Measurements from ENCODE around the gene AUH.

Gene AUH

GRCh38 chr9:91170951-91171350 lies 190.8 kb downstream of the AUH start:
- H3K4me3 ChIP-seq (ENCODE audit: low read depth in 1 of 5, low read length in 5 of 5), result no peak overlapping the region
- H3K4me1 ChIP-seq (ENCODE audit: control insufficient read depth in 5 of 5, insufficient read depth in 5 of 5, low read length in 5 of 5), result no peaks in the 10 kb centered on the region
- H3K27me3 ChIP-seq (ENCODE audit: control insufficient read depth in 5 of 5, insufficient read depth in 4 of 5, low read length in 5 of 5), result no peaks in the 10 kb centered on the region
- peaks cover 0 to 12% (median 8%) of the 10 kb centered on the region in 5 donors for H3K9me3 ChIP-seq (ENCODE audit: control insufficient read depth in 5 of 5, low read length in 5 of 5)
- no peak overlapping the region for H3K9ac ChIP-seq (ENCODE audit: low read length in 5 of 5)
- no peaks in the 10 kb centered on the region for H3K36me3 ChIP-seq (ENCODE audit: control insufficient read depth in 5 of 5, insufficient read depth in 5 of 5, low read length in 5 of 5)
- no peak overlapping the region for H3K27ac ChIP-seq (ENCODE audit: low read depth, low read length)

- Histone ChIP-seq H3K36me3 (ENCODE audit: control insufficient read depth in 5 of 5, insufficient read depth in 5 of 5, low read length in 5 of 5) (no peaks in the 10 kb centered on the region), H3K27me3 (ENCODE audit: control insufficient read depth in 5 of 5, insufficient read depth in 4 of 5, low read length in 5 of 5) (no peaks in the 10 kb centered on the region), H3K9me3 (ENCODE audit: control insufficient read depth in 5 of 5, low read length in 5 of 5) (peaks cover 0 to 12% (median 8%) of the 10 kb centered on the region in 5 donors), H3K9ac (ENCODE audit: low read length in 5 of 5) (no peak overlapping the region), H3K4me3 (ENCODE audit: low read depth in 1 of 5, low read length in 5 of 5) (no peak overlapping the region), H3K4me1 (ENCODE audit: control insufficient read depth in 5 of 5, insufficient read depth in 5 of 5, low read length in 5 of 5) (peaks cover 0 to 29% (median 4%) of the 10 kb centered on the region in 5 donors), H3K27ac (ENCODE audit: low read depth, low read length) (no peak overlapping the region)
These were observed 194.8 kb downstream of the AUH start for GRCh38 chr9:91166796-91167366.

GRCh38 chr9:91164724-91165520 lies 196.8 kb downstream of the AUH start:
- Histone ChIP-seq H3K27ac (ENCODE audit: low read depth, low read length) (no peak overlapping the region), H3K9ac (ENCODE audit: low read length in 5 of 5) (no peak overlapping the region), H3K36me3 (ENCODE audit: control insufficient read depth in 5 of 5, insufficient read depth in 5 of 5, low read length in 5 of 5) (no peaks in the 10 kb centered on the region), H3K4me1 (ENCODE audit: control insufficient read depth in 5 of 5, insufficient read depth in 5 of 5, low read length in 5 of 5) (peaks cover 0 to 31% (median 4%) of the 10 kb centered on the region in 5 donors), H3K27me3 (ENCODE audit: control insufficient read depth in 5 of 5, insufficient read depth in 4 of 5, low read length in 5 of 5) (no peaks in the 10 kb centered on the region), H3K9me3 (ENCODE audit: control insufficient read depth in 5 of 5, low read length in 5 of 5) (peaks cover 0 to 6% (median 0%) of the 10 kb centered on the region in 5 donors), H3K4me3 (ENCODE audit: low read depth in 1 of 5, low read length in 5 of 5) (no peak overlapping the region)
